CD4-positive, alpha-beta T cell treated with Interleukin-2 at 100 ng/mL for 4 hours (primary cell): Measurements from ENCODE around the gene NDST1.

Experiments
- DNase-seq: peaks from one replicate; pipeline ENCODE4 v3.0.0-alpha.2; 2020; ENCODE audit warnings: low spot score

NDST1 gene

GRCh38 chr5:150606476-150606875 is 98.5 kb downstream of the NDST1 start:
- DNase-seq, result no peak

- no peak for DNase-seq
Observed at GRCh38 chr5:150607105-150607504, 99.2 kb downstream of the NDST1 start.
